Astrocyte of the cerebellum (primary cell): ENCODE data around the gene GRAMD1C.
A peak's percentile ranks its signal among the peaks of the same experiment; 100 is the strongest.

ENCODE experiments used
- DNase-seq: peaks from one replicate; pipeline ENCODE4 v3.0.0-alpha.2; 2011; ENCODE audit warnings: low read depth
- H3K4me3 ChIP-seq: 2 replicates; pipeline ENCODE4 v1.5.1; 2011; ENCODE audit warnings: mild to moderate bottlenecking, low read depth, low read length, moderate library complexity
- in situ Hi-C: cut with HindIII; loops from 2 replicates; pipeline ENCODE4 v1.10.0; 2017; ENCODE audit warnings: low sequenced_read_pairs
- TF ChIP-seq, protein P1 (sequence below): IDR thresholded peaks from 2 replicates; pipeline ENCODE4 v1.5.1; 2012; ENCODE audit warnings: low read length, low read depth, moderate library complexity, mild to moderate bottlenecking; ENCODE audit errors: missing control alignments

GRAMD1C gene

DNA sequence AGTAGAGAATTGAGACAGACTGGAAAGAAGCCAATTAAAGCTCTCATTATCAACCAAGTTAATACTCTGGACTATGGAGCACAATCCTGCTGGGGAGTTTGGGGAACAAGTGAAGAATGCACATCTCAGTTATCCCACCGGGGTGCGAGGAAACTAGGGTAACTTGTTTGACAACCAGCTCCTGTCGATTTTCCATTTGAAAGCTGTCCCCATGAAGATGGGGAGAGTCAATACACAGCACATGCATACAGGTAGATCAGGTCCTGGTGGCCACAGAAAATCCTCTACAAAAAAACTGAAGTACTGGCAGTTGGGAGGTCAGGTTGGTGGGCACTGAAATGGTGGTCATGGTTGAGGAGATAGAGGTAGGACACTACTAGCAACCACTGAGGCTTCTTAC lies 25.7 kb upstream of the GRAMD1C start:
- TF ChIP-seq, protein P1, sequence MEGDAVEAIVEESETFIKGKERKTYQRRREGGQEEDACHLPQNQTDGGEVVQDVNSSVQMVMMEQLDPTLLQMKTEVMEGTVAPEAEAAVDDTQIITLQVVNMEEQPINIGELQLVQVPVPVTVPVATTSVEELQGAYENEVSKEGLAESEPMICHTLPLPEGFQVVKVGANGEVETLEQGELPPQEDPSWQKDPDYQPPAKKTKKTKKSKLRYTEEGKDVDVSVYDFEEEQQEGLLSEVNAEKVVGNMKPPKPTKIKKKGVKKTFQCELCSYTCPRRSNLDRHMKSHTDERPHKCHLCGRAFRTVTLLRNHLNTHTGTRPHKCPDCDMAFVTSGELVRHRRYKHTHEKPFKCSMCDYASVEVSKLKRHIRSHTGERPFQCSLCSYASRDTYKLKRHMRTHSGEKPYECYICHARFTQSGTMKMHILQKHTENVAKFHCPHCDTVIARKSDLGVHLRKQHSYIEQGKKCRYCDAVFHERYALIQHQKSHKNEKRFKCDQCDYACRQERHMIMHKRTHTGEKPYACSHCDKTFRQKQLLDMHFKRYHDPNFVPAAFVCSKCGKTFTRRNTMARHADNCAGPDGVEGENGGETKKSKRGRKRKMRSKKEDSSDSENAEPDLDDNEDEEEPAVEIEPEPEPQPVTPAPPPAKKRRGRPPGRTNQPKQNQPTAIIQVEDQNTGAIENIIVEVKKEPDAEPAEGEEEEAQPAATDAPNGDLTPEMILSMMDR, result no peak
- in situ Hi-C loops, result no loop called here
- no peak overlapping the region for H3K4me3 ChIP-seq
- DNase-seq, result no peak

DNA sequence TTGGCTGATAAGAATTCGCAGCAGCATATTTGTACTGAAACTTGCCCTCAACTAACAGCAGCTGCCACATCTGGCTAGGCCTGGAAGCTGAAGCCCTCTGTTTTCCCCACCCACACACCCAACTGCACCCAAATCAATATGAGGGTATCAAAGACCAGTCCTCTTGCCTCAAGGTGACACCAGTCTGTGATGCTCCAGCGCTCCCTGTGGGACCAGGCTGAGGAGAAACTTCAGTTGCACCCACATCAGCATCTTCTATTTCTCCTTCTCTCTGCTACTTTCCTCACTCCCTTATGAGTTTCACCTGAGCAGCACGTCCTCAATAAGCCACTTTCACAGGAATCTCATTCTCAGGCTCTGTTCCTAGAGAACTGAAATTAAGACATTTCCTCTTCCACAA lies 18.7 kb upstream of the GRAMD1C start:
- H3K4me3 ChIP-seq, result no peak overlapping the region
- DNase-seq, result no peak
- in situ Hi-C loops, result no loop called here
- TF ChIP-seq, protein P1, result no peak

DNA sequence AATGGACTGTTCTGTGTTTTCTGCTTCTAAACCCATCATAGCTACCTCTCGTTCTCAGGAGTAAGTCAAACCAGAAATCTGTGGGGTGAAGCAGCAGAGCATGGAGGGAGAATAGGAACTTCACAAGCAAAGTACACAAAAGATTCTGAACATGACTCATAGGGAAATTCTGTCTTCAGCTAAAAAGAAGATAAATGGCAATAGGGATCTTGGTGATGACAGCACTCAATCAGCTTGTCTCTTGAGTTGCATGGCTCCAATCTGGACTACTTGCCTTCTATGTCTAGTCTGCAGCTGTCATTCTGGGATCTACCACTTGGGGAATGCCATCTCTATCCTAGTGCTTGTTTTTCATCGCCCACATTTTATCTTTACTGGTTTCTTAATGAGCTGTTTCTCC lies 13.5 kb upstream of the GRAMD1C start:
- DNase-seq, result no peak
- H3K4me3 ChIP-seq, result no peak overlapping the region
- in situ Hi-C loops, result no loop called here
- TF ChIP-seq, protein P1, result peak; percentile 22

DNA sequence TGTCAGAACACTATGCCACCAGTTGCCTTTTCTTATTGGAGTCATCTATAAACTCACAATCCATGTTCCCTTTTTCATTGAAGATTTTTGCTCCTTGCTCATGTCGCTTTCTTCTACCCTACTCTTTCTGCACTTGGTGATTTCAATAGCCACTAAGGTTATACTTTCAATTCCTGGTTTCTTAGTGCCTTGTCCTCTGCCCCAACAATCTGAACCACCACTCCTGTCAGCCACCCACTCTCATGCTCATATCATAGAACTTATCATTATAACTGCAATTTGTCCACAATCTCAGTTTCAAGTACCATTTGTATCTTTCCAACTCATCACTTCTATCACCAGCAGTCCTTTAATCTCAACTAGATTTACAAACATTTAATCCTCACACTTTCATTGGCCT lies 10.0 kb upstream of the GRAMD1C start:
- H3K4me3 ChIP-seq, result no peak overlapping the region
- TF ChIP-seq, protein P1, result no peak
- in situ Hi-C loops, result no loop called here
- DNase-seq, result no peak

DNA sequence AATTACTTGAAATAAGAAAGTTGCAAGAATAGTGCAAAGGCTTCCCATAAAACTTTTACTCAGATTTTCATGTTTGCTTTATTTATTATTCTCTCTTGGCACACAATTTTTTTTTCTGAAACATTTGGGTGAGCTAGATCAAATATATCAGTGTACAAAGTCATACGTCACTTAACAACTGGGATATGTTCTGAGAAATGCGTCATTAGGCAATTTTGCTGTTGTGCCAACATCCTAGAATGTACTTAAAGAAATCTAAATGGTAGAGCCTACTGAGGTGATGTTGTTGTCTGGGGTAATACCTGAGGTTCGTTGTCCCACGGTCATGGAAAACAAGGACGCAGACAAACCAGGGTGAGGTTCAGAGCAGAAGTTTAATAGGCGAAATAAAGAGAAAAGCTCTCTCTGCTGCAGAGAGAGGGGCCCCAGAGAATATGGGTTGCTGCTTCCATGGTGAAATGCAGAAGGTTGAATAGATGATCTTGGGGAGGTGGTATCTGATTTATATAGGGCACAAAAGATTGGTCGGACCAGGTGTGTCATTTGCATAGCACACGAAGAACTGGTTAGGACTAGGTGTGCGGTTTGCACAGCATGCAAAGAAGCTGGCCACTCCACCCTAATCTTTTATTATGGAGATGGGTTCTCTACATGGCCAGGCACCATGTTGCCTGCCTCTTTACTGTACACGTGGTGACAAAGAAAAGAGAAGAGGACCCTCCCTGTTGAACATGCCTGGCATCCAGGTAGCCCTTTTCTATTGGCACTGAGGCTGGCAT lies 8.8 kb upstream of the GRAMD1C start:
- TF ChIP-seq, protein P1, result no peak
- H3K4me3 ChIP-seq, result no peak overlapping the region
- DNase-seq, result no peak
- in situ Hi-C loops, result no loop called here

DNA sequence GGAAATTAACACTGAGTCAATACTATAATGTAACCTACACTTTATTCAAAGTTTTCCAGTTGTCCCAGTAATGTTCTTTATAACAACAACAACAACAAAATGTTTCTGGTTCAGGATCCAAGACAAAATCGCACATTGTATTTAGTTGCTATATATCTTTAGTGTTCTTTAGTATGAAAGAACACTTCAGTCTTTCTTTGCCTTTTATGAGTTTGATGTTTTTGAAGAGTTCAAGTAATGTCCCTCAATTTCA lies 7.6 kb upstream of the GRAMD1C start:
- DNase-seq, result no peak
- in situ Hi-C loops, result no loop called here
- TF ChIP-seq, protein P1, result no peak
- H3K4me3 ChIP-seq, result no peak overlapping the region
